Neural crest cell (in vitro differentiated cells): ENCODE measurements around the gene TAPT1. TPM values are rescaled to one million over a fixed set of nuclear protein-coding genes. Genes with fewer than 3 reads are reported as not detected.

Experiments
- DNase-seq: peaks from one replicate; pipeline ENCODE4 v3.0.0; 2021; ENCODE audit warnings: low read depth, mixed read lengths, low spot score
- H3K27ac Mint-ChIP-seq: one replicate; pipeline ENCODE4 v1.8.0; 2021; ENCODE audit warnings: mild to moderate bottlenecking, mixed read lengths; ENCODE audit not compliant: unreplicated experiment
- H3K27me3 Mint-ChIP-seq: 2 replicates; pipeline ENCODE4 v1.8.0; 2021; ENCODE audit warnings: low read depth, mild to moderate bottlenecking, mixed read lengths
- H3K36me3 Mint-ChIP-seq: 2 replicates; pipeline ENCODE4 v1.8.0; 2021; ENCODE audit warnings: low read depth, mild to moderate bottlenecking, mixed read lengths
- H3K4me1 Mint-ChIP-seq: 2 replicates; pipeline ENCODE4 v1.8.0; 2021; ENCODE audit warnings: mixed read lengths
- H3K4me3 Mint-ChIP-seq: one replicate; pipeline ENCODE4 v1.8.0; 2021; ENCODE audit warnings: mild to moderate bottlenecking, mixed read lengths
- H3K9me3 Mint-ChIP-seq: 2 replicates; pipeline ENCODE4 v1.8.0; 2021; ENCODE audit warnings: mixed read lengths
- CTCF ChIP-seq: fragments of 200-600 bp; sonication (generic); conservative IDR thresholded peaks from 2 replicates; pipeline ENCODE4 v1.5.0; 2021; ENCODE audit warnings: antibody characterized with exemption, mild to moderate bottlenecking
- total RNA-seq: library from RNA; stranded (reverse); gene quantifications from 2 replicates; pipeline ENCODE4 v1.2.1, GENCODE V29; 2021

Gene TAPT1
- total RNA-seq, 1 donor from 2014 or later = 18.1 TPM

GRCh38 chr4:16207409-16207808 is 18.9 kb downstream of the TAPT1 start:
- no peaks in the 10 kb centered on the region for H3K27me3 Mint-ChIP-seq
- no peaks in the 10 kb centered on the region for H3K4me1 Mint-ChIP-seq
- H3K36me3 Mint-ChIP-seq = no peaks in the 10 kb centered on the region
- H3K27ac Mint-ChIP-seq = no peak overlapping the region
- no peak for DNase-seq
- TF ChIP-seq CTCF = no peak
- H3K4me3 Mint-ChIP-seq = no peak overlapping the region
- no peaks in the 10 kb centered on the region for H3K9me3 Mint-ChIP-seq

- H3K27me3 Mint-ChIP-seq = no peaks in the 10 kb centered on the region
- H3K4me1 Mint-ChIP-seq = no peaks in the 10 kb centered on the region
- no peaks in the 10 kb centered on the region for H3K9me3 Mint-ChIP-seq
- TF ChIP-seq CTCF = no peak
- H3K36me3 Mint-ChIP-seq = no peaks in the 10 kb centered on the region
- H3K4me3 Mint-ChIP-seq = no peak overlapping the region
- H3K27ac Mint-ChIP-seq = no peak overlapping the region
- no peak for DNase-seq
Measured at GRCh38 chr4:16206848-16207247, 19.4 kb downstream of the TAPT1 start.

- DNase-seq = no peak
- Mint-ChIP-seq H3K4me1 (no peaks in the 10 kb centered on the region), H3K4me3 (no peak overlapping the region), H3K36me3 (no peaks in the 10 kb centered on the region), H3K27me3 (no peaks in the 10 kb centered on the region), H3K9me3 (no peaks in the 10 kb centered on the region), H3K27ac (no peak overlapping the region)
- no peak for TF ChIP-seq CTCF
Measured at GRCh38 chr4:16206301-16206700, 20.0 kb downstream of the TAPT1 start.

GRCh38 chr4:16205298-16206164 is 20.7 kb downstream of the TAPT1 start:
- Mint-ChIP-seq H3K36me3 (no peaks in the 10 kb centered on the region), H3K4me3 (no peak overlapping the region), H3K9me3 (no peaks in the 10 kb centered on the region), H3K4me1 (no peaks in the 10 kb centered on the region), H3K27ac (no peak overlapping the region), H3K27me3 (no peaks in the 10 kb centered on the region)
- DNase-seq = no peak
- TF ChIP-seq CTCF = peak; percentile 75

GRCh38 chr4:16204505-16204904 is 21.8 kb downstream of the TAPT1 start:
- Mint-ChIP-seq H3K27me3 (no peaks in the 10 kb centered on the region), H3K36me3 (no peaks in the 10 kb centered on the region), H3K27ac (no peak overlapping the region), H3K4me1 (no peaks in the 10 kb centered on the region), H3K9me3 (no peaks in the 10 kb centered on the region), H3K4me3 (no peak overlapping the region)
- TF ChIP-seq CTCF = no peak
- no peak for DNase-seq
